HG03571 (cell line): Measurements from ENCODE around the gene FXYD2.

ENCODE experiments used
- ATAC-seq: cut with Tn5 transposase; IDR thresholded peaks from one replicate; pipeline ENCODE4 v1.9.1; 2021; ENCODE audit not compliant: unreplicated experiment

The FXYD2 gene

DNA sequence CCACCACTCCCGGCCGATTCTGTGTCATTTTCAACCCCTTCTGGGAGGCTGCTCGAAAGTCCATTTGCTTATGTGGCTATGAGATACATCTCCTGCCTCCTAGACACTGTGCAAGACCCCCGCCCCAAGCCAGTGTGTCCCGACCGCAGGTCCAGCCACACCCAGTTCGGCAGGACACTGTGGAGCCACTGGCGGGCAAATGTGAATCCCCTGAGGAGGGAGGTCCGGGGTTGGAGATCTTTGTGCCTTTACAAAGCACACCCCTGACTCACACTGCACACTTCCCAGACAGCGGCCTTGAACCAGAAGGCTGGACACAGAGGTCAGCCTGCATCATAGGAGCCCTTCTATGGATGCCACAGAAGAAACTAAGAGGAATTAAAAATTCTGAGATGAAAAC, 34.5 kb upstream of the FXYD2 start:
- ATAC-seq = no peak

DNA sequence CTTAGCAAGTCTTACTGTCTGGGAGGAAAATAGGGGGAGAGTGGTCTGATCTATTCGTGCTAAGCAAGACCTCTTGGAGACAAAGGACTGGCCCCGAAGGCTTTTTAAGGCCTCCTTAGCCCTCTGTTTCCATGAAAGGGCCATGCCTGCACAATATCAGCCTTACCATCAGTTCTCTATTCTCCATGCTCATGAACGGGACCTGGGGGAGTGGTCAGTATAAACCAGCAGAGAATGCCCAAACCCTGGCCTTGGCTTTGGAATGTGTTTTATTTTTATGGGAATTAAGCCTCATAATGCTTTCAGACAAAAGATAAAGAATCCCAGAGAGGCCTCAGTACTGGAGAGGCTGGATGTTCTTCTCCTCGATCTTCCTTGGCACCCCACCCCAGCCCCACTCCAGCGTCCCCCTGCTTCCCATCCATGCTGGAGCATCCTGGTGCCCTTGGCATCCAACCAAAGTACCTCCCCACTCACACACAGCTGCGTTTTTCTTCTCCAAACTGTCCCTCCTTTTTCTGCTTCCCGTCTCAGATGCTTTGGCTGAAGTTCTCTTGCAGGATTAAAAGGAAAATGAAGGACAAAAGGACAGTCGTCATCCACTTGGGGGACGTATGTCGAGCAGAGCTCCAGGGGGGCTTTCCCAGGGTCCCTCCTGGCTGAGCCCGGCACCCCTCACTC, 33.3 kb upstream of the FXYD2 start:
- ATAC-seq = no peak

DNA sequence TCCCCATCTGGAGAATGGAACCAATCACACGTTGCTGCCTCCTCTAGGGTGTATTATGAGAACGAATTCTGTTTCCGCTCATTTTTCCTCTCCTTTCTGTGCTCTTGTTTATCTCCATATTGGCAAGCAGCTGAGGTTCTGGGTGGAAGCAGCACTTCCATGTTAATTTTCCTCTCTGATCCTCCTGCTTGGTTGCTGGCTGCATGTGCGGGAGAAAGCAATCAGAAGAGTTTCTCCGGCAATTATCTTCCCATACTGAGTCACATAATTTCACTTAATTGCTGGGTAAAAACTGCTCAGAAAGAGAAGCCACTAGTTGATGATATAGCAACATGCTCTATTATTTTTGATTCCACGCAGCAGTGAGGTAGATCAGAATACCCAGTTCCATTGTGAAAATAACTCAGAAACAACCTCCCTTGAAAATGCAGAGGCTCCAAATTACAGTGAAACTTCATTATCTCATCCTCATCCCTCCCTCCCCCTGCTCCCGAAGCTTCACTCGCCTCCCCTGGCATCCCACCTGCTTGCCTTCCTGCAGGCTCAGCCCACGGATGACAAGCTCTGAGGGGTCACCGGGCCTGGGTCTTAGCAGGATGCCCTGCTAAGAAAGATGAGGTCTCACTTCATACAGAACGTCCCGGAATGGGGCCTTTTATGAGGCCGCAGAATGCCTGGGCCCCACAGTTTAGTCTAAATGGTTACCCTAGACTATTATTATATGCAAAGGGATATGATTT, 31.5 kb upstream of the FXYD2 start:
- no peak for ATAC-seq

DNA sequence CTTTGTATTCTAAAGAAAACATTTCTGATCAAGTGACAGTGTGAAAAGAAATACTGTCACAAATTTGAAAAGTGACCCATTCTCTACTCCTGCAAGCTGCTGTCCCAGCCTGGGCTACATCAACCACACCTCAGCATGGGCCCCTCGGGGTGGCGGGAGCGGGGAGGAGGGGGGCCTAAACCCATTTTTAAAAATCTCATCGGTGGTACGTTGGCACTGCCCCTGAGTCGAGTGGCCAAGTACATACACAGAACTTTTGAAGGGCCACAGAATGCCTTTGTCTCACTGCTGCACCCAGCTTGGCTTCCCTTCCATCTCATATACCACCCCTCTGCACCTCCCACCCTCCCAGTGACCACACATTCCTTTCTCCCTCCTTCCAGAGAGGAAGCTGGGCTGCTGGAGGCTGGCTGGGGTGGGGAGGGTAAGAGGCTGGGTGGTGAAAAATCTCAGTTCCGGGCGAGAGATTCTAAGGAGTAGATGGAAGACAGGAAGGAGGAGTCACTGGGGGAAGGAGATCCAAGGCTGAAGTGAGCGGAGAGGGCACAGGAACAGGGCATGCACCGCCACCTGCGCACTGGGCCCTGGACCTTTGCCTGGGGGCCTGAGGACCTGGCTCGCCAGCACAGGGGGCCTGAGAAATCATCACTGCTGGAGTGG, 30.8 kb upstream of the FXYD2 start:
- ATAC-seq = no peak

DNA sequence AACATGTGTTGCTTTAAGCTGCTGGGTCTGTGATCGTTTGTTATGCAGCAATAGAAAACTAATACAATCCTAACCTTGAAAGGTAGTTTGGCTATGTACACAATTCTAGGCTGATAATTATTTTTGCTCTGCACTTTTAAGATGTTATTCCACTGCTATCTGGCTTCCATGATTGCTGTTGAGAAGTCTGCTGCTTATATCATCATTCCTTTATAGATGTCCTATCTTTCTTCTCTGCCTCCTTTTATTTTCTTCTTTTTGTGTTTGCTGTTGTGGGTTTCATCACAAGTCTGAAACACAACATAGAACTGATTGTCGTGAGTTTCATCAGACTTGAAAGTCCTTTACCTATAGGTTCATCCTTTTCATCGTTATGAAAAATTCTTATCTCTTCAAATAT, 27.8 kb upstream of the FXYD2 start:
- no peak for ATAC-seq

DNA sequence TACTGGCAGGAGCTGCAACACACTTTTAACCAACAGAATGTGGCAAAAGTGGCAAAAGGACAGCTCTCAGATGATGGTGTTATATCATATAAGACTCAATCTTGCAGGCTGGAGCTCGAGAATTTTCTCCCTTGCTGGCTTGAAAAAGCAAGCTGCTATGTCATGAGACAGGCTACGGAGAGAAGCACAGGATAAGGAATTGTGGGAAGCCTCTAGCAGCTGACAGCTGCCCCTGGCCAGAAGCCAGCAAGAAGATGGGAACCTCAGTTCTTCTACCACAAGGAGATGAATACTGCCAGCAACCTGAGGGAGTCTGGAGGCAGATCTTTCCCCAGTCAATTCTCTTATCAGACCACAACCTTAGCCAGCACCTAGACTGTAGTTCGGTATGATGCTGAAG, 27.3 kb upstream of the FXYD2 start:
- ATAC-seq = no peak

DNA sequence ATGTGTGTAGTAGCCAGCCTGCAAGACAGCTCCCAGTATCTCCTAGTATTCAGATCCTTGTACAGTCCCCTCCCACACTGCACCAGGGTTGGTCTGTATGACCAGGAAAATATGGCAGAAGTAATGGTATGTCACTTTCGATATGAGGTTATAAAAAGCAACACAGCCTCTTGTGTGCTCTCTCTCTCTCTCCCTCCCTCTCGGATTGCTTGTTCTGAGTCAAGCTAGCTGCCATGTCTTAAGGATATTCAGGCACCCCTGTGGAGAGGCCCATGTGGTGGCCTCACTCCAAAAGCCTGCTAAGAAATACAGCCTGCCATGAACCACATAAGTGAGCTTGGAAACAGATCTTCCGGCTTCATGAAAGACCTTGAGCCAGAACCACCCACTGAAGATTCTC, 26.6 kb upstream of the FXYD2 start:
- ATAC-seq = no peak

DNA sequence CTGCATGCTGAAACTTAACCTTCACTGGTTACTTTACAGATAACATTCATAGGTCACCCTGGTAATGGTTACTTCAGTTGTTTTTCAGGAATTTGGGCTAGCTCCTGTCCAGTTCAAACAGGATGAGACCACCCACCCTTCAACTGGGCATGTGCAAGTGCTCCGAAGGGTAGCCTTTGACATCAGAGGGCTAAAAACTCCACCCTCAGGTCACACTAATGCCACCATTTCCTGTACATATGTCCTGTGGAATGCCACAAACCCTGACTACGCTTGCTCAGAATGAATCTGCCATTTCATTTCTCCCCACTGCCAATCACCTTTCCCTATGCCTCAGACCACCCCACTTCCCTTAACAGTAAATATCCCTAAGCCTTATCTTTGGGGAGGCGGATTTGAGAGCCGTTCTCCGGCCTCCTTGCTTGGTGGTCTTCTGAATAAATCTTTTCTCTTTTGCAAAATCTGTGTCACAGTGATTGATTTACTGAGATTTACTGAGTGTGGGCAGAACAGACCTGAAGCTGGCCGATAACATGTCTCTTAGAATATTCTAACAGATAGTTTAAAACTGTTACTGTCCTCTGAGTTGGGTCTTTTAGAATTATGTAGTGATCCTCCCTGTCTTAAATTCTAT, 25.4 kb upstream of the FXYD2 start:
- ATAC-seq = no peak

DNA sequence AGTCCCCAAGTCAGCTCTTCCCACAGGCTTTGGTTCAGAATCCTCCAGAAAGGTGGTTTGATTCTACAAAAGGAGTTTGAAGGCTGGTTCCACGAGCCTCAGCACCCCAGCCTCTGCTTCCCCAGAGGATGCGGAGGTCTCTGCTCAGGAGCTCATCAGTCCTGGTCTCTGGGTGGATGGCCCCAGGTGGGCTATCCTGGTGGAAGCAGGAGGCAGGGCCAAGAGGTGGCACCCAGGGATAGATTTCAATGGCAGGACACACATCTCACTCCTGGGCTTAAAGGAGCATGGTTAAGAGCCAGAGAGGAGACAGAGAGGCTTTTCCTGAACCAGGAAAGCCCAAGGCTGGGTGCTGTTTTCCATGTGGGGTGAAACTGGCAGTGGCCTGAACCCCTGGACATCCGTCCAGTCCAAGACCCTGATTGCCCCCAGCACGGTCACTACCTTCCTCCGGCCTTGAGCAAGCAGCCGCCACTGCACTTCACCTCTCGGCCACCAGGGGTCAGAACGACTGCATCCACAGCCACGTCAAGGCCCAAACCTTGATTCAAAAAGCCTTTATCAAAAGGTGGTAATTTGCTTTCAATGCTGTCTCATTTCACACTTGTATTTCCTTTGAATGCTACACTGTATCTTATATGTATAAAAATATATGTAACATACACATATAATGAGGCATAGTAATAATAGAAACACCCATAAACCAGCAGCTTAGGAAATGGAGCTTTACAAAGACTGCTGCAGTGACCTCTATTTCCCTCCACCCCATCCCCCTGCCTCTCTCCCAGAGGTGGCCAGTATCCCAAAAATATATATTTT, 19.3 kb upstream of the FXYD2 start:
- ATAC-seq = no peak

DNA sequence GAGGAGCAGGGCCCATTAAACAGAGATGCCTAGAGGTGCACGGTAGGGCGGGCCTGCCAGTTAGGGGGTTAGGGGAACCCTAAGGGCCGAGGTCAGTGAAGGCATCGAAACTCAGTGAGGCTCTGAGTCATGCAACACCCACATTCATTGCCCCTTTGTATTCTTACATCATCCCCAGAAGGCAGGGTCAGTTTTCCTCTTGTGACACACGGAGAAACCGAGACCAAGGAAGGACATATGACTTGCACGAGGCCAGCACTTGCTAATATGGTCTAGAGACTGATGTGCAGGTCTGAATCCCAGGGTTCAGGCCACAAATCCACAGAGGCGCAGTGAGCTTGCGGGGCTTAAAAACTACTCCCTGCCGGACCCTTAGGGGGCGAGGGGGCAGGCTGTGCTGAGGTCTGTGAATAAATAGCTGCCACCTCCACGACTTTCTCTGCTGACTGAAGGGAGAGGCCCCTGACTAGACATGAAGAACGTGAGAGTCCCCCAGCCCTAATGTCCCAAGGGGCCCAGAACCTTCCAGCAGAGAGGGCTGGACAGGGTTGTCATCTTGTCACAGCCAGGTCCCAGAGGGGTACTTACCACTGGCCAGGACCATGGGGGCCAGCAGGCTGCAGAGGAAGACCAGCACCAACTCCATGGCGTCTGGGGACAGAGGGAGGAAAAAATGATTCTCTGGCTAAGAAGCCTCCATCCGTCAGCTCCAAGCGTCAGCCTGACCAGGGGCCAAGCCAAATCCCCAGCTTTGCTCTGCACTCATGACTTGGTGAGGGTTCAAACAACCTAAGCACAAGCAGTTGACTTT, 17.8 kb upstream of the FXYD2 start:
- no peak for ATAC-seq

DNA sequence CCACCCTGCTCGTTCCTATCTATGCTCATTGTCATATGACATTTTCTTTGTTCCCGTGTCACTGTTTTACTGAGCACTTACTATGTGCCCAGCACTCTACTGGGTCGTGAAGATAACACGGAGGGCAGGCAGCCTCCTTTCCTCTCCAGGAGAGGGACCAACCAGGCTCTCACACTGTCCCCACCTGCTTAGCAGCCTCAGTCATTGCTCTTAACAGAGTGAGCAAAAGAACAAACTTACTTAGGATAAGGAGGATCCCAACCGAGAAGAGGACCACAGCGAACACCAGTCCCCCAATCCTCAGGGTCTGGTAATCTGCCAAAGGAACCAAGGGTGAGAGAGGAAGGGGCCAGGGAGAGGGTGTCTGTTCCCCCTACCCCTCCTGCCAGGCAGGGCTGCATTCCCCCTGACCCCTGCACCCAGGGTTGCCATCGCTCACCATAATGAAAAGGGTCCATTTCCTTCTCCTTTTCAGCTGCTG, 17.0 kb upstream of the FXYD2 start:
- no peak for ATAC-seq

DNA sequence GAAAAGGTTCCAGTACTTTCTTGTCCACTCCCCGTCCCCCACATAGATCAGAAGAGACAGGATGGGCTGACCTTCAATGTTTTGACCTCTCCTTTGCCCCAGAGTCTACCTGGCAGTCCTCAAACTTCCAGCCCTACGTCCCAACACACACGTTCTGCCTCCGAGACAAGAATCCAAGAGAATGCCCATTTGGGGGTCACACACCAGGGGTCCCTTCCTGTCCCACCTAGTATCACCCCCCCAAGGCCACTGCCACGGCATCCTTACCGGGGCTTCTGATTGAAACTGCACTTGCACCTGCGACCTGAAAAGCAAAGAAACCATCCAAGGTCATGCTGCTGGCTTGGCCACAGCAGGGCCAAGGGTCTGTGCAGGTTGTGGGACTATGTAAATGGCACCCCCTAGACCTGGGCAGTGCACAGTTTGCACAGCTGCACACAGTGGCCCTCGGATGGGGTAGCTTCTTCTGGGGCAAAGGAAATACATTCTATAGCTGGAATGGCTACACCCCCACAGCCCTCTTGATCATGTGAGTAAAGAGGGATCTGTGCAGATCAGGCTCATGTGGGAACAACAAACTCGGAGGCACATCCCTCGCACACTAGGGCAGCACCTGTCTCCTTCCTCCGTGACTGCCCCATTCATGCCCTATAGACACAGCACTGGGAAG, 16.5 kb upstream of the FXYD2 start:
- ATAC-seq = no peak

DNA sequence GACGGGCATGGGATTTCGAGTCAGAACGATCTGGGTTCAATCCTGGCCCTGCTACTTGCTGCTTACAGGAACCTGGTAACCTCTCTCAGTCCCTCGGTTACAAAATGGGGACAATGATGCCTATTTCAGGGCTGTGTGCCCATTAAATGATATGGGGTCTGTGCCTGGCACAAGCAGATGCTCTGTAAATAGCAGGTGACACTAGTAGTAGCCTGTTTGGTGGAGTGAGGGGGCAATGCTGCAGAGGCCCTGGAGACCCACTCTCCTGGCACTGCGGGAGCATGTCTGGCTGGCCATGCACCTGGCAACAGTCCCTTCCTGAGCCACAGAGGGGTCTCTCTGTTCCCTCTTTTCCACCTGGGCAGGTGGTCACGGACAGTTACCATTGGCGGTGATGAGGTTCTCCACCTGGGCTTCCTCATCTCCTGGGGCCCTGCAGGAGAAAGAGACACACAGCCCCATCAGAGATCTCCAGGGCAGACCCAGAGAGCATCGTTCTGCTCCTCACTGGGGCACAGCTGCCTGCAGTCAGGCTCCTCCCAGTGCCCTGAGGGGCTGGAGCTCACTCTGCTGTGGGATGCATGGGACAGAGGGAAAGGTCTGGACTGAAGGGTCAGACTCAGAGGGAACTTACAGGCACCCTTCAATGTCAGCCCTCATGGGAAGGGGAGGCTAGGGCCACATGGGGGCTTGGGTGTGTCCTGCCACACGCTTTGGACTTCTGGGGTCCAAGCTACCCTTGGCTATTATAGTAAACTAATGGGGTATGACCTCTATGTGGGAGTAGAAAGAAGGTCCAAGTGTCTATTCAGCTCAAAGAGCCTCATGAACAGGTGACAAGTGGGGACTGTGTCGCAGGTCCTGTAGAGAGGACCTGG, 15.6 kb upstream of the FXYD2 start:
- ATAC-seq = no peak

DNA sequence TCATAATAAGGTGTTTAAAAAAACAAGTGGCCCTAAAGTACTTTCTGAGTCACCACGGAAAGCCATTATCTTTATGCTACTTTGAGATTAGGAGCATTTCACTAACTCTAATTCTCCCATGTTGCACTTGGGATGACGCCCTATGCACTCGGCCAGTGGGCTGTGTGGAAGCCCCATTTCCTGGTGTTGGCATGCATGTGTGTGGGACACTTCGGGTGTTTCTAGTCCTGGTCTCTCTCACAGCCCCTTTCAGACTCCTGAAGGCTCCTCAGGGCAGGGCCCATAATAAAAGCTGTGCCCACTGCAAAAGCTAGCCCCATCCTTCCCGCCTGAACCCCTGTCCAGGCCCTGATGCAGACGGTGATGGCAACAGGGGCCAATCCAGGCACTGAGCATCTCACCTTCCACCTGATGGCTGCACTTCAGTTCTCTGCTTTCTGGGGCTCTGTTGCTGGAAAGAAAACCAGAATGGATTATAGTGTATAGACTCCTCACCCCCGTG, 14.9 kb upstream of the FXYD2 start:
- ATAC-seq = no peak

DNA sequence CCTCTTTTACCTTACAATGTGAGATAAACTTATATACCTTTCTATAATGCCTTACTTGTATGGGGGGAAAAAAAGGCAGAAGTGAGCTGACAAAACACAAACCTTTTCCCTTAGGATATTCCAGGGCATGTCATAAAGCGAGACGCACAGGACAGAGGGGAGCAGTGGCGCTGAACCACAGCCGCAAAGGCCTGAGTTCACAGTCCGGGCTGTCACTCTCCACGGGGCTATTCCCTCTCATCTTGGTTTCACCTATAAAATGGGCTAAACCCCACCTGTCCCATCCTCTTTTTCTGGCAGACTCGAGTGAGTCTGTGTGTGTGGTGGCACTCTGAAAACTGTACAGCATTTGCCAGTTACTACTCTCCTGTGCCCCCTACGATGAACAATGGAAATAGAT, 14.4 kb upstream of the FXYD2 start:
- no peak for ATAC-seq

DNA sequence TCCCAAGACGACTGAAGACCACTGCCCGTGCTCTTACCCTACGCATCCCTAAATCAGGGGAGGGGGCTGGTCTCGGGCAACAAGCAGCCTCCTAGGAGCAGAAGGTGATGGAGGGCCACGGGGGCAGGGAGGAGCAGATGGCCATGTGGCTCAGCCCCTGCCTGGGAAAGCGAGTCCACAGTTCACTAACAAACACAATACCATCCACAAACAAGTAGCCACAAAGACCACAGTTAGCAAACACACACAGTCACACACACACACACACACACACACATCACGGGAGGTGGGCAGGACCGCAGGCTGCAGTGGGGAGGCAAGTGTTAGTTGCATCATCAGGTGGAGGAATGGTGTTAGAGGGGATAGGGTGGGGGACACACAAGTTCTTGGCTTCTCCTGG, 13.2 kb upstream of the FXYD2 start:
- no peak for ATAC-seq

DNA sequence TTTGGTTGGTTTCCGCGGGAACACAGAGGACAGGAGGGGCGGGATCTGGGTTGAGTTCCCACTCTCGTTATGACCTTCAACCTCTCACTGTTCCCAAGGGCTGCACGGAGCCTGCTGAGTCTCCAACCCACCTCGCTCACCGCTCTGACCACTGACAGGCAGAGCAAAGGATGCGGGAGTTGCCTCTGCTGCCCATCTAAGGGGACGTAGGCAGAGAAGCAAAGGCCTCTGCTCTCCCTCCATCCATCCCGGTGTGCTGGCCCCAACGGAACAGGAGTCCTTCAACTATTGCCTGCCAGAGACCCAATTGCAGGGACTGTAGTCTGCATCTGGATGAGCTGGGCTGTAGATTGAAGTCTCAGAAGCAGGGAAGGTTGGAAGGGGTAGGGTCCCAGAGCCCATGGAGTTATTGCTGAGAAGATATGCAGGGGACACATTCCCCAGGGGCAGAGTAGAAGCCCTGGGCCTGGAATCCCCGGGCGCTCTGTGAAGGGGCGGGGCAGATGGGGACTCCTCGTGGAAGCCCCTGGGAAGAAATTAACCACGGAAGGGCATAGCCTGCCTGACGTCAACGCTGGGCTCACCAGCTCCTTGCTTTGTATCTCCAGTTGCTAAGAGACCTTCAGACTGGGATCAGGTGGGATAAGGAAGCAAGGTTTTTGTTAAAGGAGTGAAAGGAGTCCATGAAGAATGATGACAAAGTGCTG, 12.7 kb upstream of the FXYD2 start:
- no peak for ATAC-seq
